ENCODE data around the gene RPS6KA2. TPM values are rescaled to one million over a fixed set of nuclear protein-coding genes. Genes with fewer than 3 reads are reported as not detected.
"Not testable (repeated sequence)": the region's sequence is repeated elsewhere in the genome, so short reads cannot be mapped to it uniquely, and the experiment has no call there.

The RPS6KA2 gene
- total RNA-seq, 3 donors from 2014 or later: 2.8 to 6.2 (median 6.0) TPM

DNA sequence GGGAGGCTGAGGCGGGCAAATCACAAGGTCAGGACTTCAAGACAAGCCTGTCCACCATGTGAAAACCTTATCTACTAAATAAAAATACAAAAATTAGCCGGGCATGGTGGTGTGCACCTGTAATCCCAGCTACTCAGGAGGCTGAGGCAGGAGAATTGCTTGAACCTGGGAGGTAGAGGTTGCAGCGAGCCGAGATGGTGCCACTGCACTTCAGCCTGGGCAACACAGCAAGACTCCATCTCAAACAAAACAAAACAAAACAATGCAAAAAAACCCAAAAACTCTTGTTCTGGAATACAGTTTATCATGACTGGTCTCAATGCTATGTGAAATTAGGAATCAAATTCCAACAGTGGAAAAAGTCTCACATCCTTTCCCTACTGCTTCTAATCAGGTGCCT is 264.6 kb downstream of the RPS6KA2 start:
- H3K36me3 Mint-ChIP-seq (ENCODE audit: insufficient read depth): peaks cover 22% of the 10 kb centered on the region
- H3K27me3 Mint-ChIP-seq (ENCODE audit: low read depth); ATAC-seq; DNase-seq; H3K9me3 Mint-ChIP-seq; H3K4me1 Mint-ChIP-seq (ENCODE audit: low read depth); H3K4me3 Mint-ChIP-seq: not testable (repeated sequence)

- no peak for ATAC-seq
Measured at GRCh38 chr6:166361077-166361429, 266.0 kb downstream of the RPS6KA2 start.

DNA sequence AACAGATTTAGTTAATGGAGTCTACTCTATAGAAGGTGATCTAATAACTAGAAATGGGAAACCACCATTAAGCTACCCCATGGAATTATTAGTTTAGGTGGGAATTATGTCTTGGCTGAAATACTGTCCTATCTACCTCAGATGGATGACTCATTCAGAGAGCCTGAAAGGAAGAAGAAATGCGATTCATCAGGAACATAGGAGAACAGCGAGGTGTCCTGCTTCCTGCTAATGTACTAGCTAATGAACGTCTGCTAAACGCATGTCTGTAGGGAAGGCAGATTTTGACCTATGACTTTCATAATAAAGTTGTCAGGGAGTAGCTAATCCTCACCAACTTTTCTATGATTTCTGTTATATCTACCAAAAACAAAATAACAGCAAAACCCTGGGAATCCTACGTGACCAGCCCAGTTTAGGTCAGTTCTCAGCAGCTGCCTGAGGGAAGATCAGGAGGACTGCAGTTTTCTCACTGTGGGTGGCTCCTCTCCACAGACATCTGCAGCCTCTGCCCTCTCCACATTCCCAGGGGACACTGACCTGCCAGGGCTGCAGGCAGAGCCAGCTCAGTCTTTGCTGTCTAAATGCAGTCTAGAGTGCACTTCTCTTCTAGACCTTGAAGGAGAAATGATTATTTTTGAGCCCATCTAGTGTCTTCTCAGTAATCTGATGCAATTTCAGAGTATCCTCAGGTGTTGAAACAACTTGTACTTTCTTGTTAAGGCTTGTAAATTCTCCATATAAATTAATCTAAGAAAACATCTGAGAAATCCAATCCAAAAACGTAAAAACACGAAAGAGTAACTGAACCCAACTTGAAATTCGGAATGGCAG is 266.6 kb downstream of the RPS6KA2 start:
- Mint-ChIP-seq H3K27me3 (ENCODE audit: low read depth) (peaks cover 16% of the 10 kb centered on the region), H3K9me3 (no peaks in the 10 kb centered on the region), H3K4me3 (no peak overlapping the region), H3K36me3 (ENCODE audit: insufficient read depth) (peaks cover 16% of the 10 kb centered on the region), H3K4me1 (ENCODE audit: low read depth) (no peaks in the 10 kb centered on the region)
- DNase-seq (no peak), ATAC-seq (no peak)

More at GRCh38 chr6:166361077-166361429, 266.0 kb downstream of the RPS6KA2 start:
- Mint-ChIP-seq H3K36me3 (ENCODE audit: insufficient read depth) (peaks cover 22% of the 10 kb centered on the region), H3K4me3 (no peak overlapping the region), H3K9me3 (no peaks in the 10 kb centered on the region), H3K27me3 (ENCODE audit: low read depth) (peaks cover 13% of the 10 kb centered on the region), H3K4me1 (ENCODE audit: low read depth) (no peaks in the 10 kb centered on the region)
- no peak for DNase-seq

Other genes with a start within 250 kb of the RPS6KA2 start
- gene MPC1, start 244.3 kb downstream of the RPS6KA2 start, total RNA-seq: 10 to 100 TPM; 17.9 to 24.6 (median 24.0) TPM
- 1 to 10 TPM in 1 of 3 donors, under 1 TPM in 1, not detected in 1; 0.15 to 4.6 TPM for gene RAMACL, start 40.6 kb downstream of the RPS6KA2 start, total RNA-seq

Measured in activated T-cell treated with anti-CD3 and anti-CD28 coated beads, Interleukin-2, amount 50 U/mL, for 4 hours (primary cell).